Spleen (tissue), 7 donors: Measurements from ENCODE around the gene NAGPA.

Experiments used
- CTCF ChIP-seq, 11 experiments: fragments of 200-600 bp in 7 of 11; fragments of 450-650 bp in 4 of 11; sonication (generic) in 4 of 11; IDR thresholded peaks in 8 of 11; conservative IDR thresholded peaks in 3 of 11; 1 replicate in 7 of 11; 2 replicates in 4 of 11; pipeline versions ENCODE4 v1.4.0 to v1.8.0; 2016 to 2021; ENCODE audit warnings: antibody characterized with exemption in 11 of 11, inconsistent platforms in 4 of 11, mild to moderate bottlenecking in 1 of 11
- POLR2A ChIP-seq, 3 donors: fragments of 450-650 bp; IDR thresholded peaks; one replicate each; pipeline ENCODE4 v1.5.1; 2017; ENCODE audit warnings: antibody characterized with exemption in 3 of 3, mild to moderate bottlenecking in 1 of 3
- POLR2AphosphoS5 ChIP-seq, 3 donors: sonication (generic); formaldehyde crosslinking; IDR thresholded peaks; one replicate each; pipeline ENCODE4 v1.5.1; 2017; ENCODE audit warnings: antibody characterized with exemption in 3 of 3
- donor health status: DM: no; HTN: no; CAD: no; lungs with moderate emphysema.
- donor health status: DM: no; HTN: no; CAD: no.
- donor health status: DM: no; HTN: no; CAD: no.

- TF ChIP-seq CTCF (IDR thresholded peaks at IDR 0.05 in 8 of 11, conservative IDR thresholded peaks at IDR 0.05 in 3 of 11) (no peak), POLR2A (IDR thresholded peaks at IDR 0.05) (no peak), POLR2AphosphoS5 (IDR thresholded peaks at IDR 0.05) (no peak)
Observed at GRCh38 chr16:5075637-5076036, 41.9 kb upstream of the NAGPA start.
